HG03108 (cell line): ENCODE measurements around the gene OR13J1.
"Not testable (repeated sequence)": the region's sequence is repeated elsewhere in the genome, so short reads cannot be mapped to it uniquely, and the experiment has no call there.

Experiments used
- ATAC-seq: cut with Tn5 transposase; IDR thresholded peaks from one replicate; pipeline ENCODE4 v1.9.1; 2021; ENCODE audit warnings: moderate library complexity; ENCODE audit not compliant: unreplicated experiment

Gene OR13J1, protein sequence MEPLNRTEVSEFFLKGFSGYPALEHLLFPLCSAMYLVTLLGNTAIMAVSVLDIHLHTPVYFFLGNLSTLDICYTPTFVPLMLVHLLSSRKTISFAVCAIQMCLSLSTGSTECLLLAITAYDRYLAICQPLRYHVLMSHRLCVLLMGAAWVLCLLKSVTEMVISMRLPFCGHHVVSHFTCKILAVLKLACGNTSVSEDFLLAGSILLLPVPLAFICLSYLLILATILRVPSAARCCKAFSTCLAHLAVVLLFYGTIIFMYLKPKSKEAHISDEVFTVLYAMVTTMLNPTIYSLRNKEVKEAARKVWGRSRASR

DNA sequence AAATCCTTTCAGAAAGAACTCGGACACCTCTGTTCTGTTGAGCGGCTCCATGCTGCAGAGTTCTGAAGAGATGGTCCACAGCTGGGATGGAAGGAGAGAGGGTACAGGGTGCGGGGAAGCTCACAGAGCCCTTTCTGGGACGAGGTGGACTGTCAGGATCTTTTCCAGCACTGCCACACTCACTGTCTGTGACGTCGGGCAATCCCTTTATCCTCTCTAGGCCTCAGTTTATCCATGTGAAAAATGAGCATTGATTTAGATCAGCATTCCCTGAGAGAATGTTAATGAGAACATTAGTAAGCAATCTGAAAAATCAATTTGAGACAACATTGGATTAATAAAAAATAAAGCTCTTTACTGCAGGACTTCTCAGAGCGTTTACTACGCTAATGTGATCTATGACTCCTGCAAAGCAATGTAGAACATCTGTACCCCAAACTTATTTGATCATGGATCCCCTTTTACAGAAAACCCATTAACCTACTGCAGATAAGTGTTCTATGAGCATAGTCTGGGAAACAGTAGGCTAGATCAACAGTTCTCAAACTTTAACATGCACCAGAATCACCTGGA, at the start of gene OR13J1:
OR13J1 (minus strand) TSS at position 51 of the 573 bp plus-strand sequence; CDS start at position 51, 0 bp downstream.
- ATAC-seq, result no peak

DNA sequence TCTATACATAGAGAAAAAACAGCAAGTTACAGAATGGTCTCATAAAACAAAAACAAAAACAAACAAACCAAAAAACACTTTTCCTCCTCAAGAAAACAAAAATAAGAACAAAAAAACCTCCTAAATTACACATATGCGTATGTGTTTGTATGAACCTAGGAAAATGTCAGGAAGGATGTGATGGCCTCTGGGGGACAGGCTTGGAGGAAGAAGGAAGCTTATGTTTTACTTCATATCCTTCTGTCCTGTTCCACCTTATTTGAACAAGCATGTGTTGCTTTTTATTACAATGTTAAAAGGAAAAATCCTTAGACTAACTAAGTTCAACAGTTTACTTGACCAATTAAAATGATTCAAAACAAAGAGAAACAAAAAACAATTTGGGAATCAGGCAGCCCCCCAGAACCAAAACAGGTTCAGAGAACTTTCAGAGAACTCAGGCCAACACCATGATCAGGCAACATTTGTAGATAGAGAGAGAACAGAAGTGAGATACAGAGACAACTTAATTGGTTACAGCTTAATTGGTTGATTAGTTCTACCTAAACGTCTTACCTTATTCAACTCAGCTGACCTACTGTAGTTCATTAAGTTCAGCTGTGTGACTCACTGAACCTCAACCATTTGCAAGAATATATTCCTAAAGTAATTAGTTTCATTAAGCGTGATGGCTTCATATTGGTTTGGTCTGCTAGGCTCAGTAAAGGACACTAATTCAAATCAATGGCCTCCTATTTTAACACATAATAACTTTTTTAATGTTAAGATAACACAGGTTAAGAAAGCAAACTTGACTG, 49.2 kb upstream of the OR13J1 start:
- no peak for ATAC-seq

DNA sequence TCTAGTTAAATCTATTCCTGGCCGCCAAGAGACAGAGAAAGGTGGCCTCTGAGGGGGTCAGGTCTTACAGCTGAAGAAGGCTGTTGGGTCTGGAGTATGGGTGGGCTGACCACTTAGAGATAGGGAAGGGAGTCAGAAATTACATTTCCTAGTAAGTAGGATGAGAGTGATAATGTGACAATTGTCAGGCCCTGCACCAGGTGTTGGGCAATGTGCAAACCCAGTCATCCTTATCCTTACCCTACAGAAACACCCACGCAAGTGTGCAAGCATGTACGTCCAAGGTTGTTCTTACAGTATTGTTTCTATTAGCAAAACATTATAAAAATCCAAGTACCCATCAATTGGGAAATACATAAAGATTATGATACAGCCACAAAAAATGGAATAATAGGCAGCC, 48.6 kb upstream of the OR13J1 start:
- ATAC-seq, result no peak

DNA sequence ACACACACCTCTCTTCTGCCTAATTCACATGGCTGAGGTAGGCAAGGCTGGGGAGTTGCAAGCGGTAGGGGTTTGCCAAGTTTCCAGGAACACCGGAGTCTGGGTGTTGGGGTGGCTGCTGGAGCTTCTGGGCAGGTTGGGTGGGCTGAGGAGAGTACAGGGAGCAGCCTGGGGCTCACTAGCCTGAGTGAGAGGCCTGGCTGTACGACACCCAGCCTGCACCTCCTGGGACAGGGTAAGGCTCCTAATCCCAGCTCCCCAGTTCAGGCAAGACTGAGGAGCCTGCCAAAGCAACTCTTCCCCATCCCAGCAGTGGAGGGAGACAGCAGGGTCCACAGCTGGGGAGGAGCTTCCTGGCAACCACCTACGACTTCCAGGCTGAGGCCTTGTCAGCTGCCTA, 47.1 kb upstream of the OR13J1 start:
- ATAC-seq, result no peak

DNA sequence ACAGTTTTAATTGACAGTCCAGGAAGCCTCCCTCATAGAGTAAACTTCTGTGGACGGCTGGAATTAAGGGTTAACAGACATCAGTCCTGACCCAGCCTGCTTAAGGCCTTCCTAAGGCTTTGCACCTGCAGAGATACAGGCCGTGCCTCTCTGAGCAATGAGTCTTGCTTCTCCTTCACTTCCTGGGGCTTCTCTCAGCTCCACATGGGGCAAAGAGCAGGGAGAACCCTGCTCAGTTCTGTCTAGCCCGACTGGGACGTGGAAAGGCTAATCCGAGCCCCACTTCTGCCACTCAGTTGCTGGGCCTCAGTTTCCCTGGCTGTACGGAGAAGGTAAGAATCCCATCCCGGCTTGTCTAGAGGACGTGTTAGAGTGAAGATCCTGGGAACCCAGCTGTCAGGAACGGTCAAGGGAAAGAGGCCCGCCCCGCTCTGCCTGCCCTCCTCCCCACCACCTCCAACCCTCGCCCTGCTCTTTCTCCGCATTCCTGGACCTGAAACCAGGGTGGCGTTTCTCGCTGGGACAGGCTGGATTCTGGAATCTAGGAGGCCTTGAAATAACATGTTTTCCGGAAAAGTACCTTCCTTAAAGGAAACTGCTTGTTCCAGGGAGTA, 45.6 kb upstream of the OR13J1 start:
- no peak for ATAC-seq

DNA sequence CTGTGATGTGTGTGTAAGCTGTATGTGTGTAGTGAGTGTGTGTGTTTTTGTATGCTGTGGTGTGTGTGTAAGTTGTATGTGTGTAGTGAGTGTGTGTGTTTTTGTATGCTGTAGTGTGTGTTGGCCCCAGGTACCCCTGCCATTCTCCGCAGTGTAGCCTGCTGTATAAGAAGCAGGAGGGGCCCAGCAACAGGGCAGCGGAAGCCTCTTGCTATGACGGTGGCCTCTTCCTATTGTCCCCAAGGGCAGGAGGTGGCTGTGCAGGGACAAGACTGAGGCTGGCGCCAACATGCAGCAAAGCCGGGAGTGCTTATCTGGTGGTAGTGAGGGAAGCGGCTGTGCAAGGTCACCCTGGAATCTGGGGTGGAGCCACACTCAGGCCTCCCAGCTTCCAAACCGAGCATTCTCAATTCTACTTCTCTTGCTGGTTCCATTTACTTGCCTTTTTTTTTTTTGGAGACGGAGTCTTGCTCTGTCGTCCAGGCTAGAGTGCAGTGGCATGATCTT, 44.2 kb upstream of the OR13J1 start:
- ATAC-seq, result no peak

DNA sequence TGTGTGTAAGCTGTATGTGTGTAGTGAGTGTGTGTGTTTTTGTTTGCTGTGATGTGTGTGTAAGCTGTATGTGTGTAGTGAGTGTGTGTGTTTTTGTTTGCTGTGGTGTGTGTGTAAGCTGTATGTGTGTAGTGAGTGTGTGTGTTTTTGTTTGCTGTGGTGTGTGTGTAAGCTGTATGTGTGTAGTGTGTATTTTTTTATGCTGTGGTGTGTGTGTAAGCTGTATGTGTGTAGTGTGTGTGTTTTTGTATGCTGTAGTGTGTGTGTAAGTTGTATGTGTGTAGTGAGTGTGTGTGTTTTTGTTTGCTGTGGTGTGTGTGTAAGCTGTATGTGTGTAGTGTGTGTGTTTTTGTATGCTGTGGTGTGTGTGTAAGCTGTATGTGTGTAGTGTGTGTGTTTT, 43.2 kb upstream of the OR13J1 start:
- not testable (repeated sequence) for ATAC-seq

DNA sequence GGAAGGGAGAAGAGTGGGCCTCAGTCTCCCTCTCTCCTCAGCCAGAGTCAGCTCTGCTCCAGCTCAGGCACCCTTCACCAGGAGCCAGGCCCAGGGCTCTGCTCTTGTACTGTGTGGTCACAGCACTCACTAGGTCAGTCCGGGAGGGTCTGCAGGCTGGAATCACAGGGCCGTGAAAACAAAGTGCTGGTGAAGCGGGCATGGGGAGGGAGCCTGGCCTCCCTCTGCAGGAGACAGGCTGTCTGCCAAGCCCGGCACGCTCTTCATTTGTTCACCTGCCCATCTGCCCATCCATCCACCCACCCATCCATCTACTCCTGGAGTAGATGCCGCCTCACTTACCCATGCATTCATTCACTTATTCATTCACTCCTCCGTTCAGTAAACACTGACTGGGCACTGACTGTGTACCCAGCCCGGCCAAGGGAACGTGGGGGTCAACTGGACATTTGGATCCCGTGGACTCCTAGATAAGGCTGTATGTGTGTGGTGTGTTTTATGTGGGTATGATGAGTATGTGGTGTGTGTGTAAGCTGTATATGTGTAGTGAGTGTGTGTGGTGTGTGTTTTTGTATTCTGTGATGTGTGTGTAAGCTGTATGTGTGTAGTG, 42.7 kb upstream of the OR13J1 start:
- ATAC-seq, result no peak

DNA sequence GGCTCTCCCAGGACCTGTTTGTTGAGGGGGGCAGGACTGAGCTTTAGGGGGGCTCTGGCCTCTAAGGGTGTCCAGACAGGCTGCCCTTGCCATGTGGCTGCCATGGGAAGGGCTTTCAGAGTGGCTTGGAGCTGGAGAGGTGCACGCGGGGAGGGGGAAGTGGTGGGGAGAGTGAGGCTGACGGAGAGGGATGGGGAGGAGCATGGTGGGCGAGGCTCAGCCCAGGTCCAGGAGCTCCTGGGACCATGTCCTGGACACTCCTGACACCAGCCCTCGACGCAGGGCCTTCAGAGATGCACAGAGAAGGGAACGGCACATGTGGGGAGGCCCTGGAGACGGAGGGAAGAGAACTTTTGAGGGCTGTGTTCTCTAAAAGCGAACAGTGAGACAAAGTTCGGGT, 41.5 kb upstream of the OR13J1 start:
- no peak for ATAC-seq

DNA sequence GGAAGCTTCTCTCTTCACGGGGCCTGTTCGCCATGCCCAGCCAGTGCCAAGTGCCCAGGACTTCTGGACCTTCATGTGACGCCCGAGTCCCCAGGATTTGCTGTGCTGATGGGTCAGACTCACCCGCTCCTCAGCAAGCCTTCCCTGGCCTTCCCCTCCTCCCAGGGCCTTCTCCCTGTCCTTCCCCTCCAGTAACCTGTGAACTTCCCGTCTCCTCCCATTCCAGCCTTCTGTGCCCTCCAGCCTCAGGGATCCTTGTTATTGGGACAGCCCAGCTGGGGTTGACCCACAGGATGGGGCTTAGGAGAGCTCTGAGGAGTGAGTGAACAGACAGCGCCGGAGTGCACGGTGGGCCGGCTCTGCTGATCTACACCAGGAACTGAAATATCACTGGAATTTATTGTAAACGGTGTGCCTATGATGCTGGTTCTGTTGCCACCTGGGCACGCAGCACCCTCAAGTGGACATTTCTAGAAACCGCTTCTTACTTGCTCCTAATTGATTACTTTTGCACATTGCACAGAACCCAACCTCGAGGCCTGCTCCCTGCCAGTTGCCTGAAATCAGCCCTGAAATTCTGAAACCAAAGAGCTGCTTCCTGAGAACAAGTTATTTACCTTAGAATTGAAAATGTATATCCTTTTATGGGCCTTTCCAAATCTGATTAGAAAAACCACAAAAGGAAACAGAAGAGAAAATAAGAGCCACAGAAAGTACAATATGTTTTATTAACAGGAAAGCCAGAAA, 40.6 kb upstream of the OR13J1 start:
- ATAC-seq, result no peak

DNA sequence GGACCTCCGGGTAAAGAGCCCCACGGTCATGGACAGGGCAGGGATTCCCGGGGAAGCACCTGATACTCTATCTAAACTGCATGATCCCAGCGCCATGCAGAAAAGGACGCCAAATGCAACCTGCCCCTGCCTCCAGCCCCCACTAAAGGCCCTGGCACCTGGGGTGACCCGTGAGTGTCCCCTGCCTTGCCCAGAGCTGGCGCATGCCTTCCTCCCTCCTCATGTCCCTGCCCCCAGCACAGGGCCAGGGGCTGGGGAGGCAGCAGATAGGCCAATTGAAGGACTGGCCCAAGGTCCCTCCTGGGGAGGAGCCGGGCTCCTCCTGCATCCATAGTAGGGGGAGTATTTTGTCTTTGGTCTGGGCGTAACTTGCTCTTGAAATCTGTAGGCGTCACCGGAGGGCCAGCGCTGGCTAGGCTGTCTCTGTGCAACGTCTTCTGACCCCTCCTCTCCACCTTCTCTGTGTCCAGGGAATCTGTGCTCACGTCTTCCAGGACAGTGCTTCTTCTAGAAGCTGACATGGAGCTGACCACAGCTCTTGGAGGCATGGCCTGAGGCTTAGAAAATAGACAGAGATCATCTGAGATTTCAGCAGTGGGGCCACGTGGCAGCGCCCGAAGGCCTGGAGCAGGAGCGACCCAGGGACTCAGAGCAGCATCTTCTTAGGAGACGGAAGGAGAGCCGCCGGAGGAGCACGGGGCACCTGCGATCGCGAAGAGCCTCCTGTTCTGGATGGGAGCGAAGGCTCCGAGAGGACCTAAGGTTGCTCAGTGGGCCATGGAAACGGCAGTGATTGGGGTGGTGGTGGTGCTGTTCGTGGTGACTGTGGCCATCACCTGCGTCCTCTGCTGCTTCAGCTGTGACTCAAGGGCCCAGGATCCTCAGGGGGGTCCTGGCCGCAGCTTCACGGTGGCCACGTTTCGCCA, 39.7 kb upstream of the OR13J1 start:
- no peak for ATAC-seq

DNA sequence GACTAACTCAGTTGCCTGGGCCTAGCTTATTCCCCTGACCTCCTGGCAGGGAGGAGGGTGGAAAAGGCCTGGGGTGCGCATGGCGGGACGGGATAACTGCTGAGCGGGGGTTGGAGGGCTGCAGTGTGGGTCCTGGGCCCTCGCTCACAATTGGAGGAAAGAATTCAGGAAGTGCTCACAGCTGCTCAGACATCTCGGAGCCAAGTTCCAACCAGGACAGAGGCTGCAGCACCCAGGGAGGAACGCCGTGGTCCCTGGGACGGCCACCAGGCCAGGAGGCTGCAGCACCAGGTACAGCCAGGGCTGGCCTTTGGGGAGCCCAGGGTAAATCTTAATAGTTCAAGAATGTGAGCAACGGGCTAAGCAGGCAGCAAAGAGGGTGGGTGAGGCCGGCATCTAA, 39.1 kb upstream of the OR13J1 start, which contains the start of gene SPAAR:
SPAAR (plus strand) TSS at position 217 of the 400 bp plus-strand sequence. CDS start 974 bp downstream, outside the sequence.
- ATAC-seq, result no peak

DNA sequence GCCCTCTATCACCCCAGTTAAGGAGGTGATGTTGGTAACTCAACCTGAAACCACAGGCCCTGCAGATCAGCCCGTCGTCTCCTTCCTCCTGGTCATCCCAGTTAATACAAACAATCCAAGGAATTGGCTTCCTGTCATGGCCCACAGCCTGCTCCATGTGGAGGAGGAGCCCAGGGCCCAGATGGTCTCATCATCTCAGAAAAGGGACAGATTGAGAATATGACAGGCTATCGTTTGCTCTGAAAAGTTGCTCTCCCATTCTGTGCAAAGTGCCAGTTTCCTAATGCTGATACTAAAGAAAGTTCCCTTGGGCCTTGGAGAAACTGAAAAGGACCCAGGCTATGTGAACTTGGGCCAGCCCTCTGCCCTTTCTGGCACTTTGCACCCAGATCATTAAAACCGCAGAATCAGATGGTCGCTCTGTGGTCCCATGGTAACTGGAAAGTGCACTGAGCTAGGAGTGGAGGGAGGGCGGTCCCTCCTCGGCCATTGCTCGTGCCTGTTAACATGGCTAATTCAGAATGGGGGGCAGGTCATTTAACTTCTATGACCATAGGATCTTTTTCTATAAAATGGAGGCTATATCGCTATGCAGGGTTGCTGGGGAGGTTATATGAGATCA, 38.4 kb upstream of the OR13J1 start:
- no peak for ATAC-seq

DNA sequence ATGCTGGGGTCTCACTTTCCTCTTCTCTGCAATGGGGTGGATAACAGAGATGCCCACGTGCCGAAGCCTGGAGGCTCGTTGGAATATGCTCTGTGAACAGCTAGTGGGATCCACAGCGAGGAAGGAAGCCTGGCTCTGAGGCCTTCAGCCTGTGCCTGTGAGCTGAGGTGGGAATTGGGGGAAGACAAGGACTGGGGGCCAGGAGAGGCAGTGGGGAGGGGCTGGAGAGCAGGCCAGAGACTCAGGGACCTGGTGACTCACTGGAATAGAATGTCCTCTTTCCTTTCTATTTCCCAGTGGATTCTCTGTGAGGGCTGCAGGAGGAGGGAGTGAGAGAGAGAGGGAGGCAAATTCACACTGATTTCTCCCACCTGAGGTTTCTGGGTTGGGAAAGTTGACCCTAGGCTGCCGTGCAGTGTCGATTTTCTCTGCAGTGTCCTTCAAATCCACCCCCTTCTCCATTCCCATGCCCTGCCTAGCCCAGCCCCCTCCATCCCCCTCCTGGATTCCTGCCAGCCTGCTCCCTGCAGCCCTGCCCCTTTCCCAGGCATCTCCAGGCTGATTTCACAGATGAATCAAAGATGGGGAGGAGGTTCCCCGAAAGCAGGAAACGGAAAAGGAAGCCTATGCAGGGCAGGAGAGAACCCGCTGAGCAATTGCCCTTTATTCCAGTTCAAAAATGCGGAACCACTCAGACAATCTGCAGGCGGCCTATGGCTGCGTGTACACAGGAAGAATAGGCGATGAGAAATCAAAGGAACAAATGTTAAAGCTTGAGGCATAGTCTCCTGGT, 37.7 kb upstream of the OR13J1 start:
- ATAC-seq, result no peak

DNA sequence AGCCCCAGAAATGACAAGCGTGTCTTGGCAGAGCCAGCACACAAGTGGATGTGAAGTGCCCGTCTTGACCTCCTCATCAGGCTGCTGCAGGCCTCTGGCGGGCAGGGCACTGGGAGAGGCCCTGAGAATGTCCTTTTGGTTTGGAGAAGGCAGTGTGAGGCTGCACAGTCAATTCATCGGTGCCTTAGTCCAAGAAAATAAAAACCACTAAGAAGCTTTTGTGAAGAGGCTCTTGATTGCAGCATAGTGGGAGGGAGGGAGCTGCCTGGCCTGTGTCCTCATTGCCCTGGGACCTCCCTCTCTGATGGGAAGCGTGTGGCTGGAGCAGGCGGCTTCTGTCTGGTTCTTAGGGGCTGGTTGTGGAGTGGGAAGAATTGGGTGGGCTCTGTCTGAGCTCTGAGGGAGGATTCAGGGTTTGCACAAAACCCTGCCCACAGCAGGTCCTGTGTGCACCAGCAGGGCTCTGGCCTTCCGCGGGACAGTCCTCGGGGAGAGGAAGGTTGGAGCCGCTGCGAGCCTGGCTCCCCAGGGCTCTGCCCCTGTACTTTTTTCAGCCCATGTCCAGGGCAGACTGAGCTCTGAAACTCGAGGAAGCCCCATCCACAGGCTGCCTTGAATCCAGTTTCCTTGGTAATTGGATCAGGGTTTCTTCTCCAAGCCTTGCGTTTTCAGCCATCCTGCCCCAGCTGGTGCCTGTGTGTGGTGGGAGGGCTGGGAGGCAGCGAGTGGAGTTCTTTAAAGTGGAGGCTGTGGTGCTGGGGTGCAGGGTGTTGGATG, 36.9 kb upstream of the OR13J1 start:
- no peak for ATAC-seq

DNA sequence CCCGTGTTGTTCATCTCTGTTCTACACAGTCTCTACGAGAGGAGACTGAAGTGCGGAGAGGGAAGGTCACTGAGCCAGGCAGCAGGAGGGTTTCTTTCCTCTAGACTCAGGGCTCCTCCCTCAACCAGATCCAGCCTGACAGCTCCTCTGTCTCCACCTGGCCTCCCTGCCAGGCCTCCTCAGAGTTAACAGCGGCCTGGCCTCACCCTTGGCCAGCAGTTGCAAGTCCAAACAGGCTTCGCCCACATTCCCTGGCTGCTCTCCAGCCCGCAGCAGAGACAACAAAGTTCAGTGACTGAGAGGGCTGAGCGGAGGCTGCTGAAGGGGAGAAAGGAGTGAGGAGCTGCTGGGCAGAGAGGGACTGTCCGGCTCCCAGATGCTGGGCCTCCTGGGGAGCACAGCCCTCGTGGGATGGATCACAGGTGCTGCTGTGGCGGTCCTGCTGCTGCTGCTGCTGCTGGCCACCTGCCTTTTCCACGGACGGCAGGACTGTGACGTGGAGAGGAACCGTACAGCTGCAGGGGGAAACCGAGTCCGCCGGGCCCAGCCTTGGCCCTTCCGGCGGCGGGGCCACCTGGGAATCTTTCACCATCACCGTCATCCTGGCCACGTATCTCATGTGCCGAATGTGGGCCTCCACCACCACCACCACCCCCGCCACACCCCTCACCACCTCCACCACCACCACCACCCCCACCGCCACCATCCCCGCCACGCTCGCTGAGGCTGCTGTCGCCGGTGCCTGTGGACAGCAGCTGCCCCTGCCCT, 35.9 kb upstream of the OR13J1 start, which contains the start of gene HRCT1:
HRCT1 (plus strand) TSS at position 291 of the 768 bp plus-strand sequence; CDS start at position 377, 86 bp downstream.
- ATAC-seq, result no peak
